ENCODE measurements around the gene SDF4.
A peak's percentile ranks its signal among the peaks of the same experiment; 100 is the strongest.

Gene SDF4

GRCh38 chr1:1170215-1171091 lies 61.3 kb downstream of the SDF4 start:
- Histone ChIP-seq H3K79me2 (ENCODE audit: low read length) (no peaks in the 10 kb centered on the region), H3K4me2 (ENCODE audit: low read length) (peak overlapping the region; percentile 97), H2AFZ (ENCODE audit: low read depth, low read length) (no peak overlapping the region), H3K27me3 (ENCODE audit: low read depth, low read length) (peaks cover 29% of the 10 kb centered on the region), H4K20me1 (ENCODE audit: insufficient read depth, low read length) (no peaks in the 10 kb centered on the region), H3K9me3 (ENCODE audit: insufficient read depth, low read length) (no peaks in the 10 kb centered on the region), H3K4me1 (ENCODE audit: low read length) (peaks cover 42% of the 10 kb centered on the region), H3K36me3 (replicated peaks; ENCODE audit: low read depth, low read length) (no peaks in the 10 kb centered on the region), H3K27ac (ENCODE audit: low read length) (peak overlapping the region; percentile 70; the same call in 1 of the 2 replicates), H3K9ac (ENCODE audit: low read length) (peak overlapping the region; percentile 70), H3K4me3 (ENCODE audit: low read length) (peak overlapping the region; percentile 78)
- TF ChIP-seq CTCF (IDR thresholded peaks at IDR 0.05; ENCODE audit: low read depth, low read length) (no peak), EZH2phosphoT487 (IDR thresholded peaks at IDR 0.05; ENCODE audit: low read depth) (no peak)

- peaks cover 29% of the 10 kb centered on the region for H3K27me3 ChIP-seq (ENCODE audit: low read depth, low read length)
Observed at GRCh38 chr1:1169429-1170214, 62.2 kb downstream of the SDF4 start.

GRCh38 chr1:1168451-1169411 lies 63.1 kb downstream of the SDF4 start:
- Histone ChIP-seq H3K4me1 (ENCODE audit: low read length) (peaks cover 42% of the 10 kb centered on the region), H2AFZ (ENCODE audit: low read depth, low read length) (no peak overlapping the region), H3K4me2 (ENCODE audit: low read length) (peak overlapping the region; percentile 97), H3K27ac (ENCODE audit: low read length) (no peak overlapping the region), H3K9ac (ENCODE audit: low read length) (no peak overlapping the region), H3K36me3 (replicated peaks; ENCODE audit: low read depth, low read length) (no peaks in the 10 kb centered on the region), H3K27me3 (ENCODE audit: low read depth, low read length) (peaks cover 29% of the 10 kb centered on the region), H4K20me1 (ENCODE audit: insufficient read depth, low read length) (no peaks in the 10 kb centered on the region), H3K9me3 (ENCODE audit: insufficient read depth, low read length) (no peaks in the 10 kb centered on the region), H3K79me2 (ENCODE audit: low read length) (no peaks in the 10 kb centered on the region), H3K4me3 (ENCODE audit: low read length) (peak overlapping the region; percentile 78; the same call in 1 of the 2 replicates)
- TF ChIP-seq CTCF (IDR thresholded peaks at IDR 0.05; ENCODE audit: low read depth, low read length) (no peak), EZH2phosphoT487 (IDR thresholded peaks at IDR 0.05; ENCODE audit: low read depth) (no peak)

More at GRCh38 chr1:1169429-1170214, 62.2 kb downstream of the SDF4 start:
- Histone ChIP-seq H3K9ac (ENCODE audit: low read length) (peak overlapping the region; percentile 70; the same call in 1 of the 2 replicates), H2AFZ (ENCODE audit: low read depth, low read length) (no peak overlapping the region), H3K4me3 (ENCODE audit: low read length) (peak overlapping the region; percentile 78), H3K4me2 (ENCODE audit: low read length) (peak overlapping the region; percentile 97), H3K36me3 (replicated peaks; ENCODE audit: low read depth, low read length) (no peaks in the 10 kb centered on the region), H3K79me2 (ENCODE audit: low read length) (no peaks in the 10 kb centered on the region), H3K9me3 (ENCODE audit: insufficient read depth, low read length) (no peaks in the 10 kb centered on the region), H3K4me1 (ENCODE audit: low read length) (peaks cover 42% of the 10 kb centered on the region), H3K27ac (ENCODE audit: low read length) (peak overlapping the region; percentile 7; the same call in 1 of the 2 replicates), H4K20me1 (ENCODE audit: insufficient read depth, low read length) (no peaks in the 10 kb centered on the region)
- TF ChIP-seq CTCF (IDR thresholded peaks at IDR 0.05; ENCODE audit: low read depth, low read length) (no peak), EZH2phosphoT487 (IDR thresholded peaks at IDR 0.05; ENCODE audit: low read depth) (no peak)

Data from OCI-LY3 (cell line).